G401 (cell line): ENCODE results near the gene GK2. TPM values are rescaled to one million over a fixed set of nuclear protein-coding genes. Genes with fewer than 3 reads are reported as not detected.

Source experiments
- DNase-seq: peaks from one replicate; pipeline ENCODE4 v3.0.0-alpha.2; 2015; ENCODE audit warnings: low spot score
- in situ Hi-C: cut with HindIII; loops from 2 replicates; pipeline ENCODE4 v1.10.0; 2016; ENCODE audit warnings: low sequenced_read_pairs, mixed read lengths
- total RNA-seq: library from RNA; depleted of rRNA; stranded (reverse); fragments of >200 nt; shearing (Covaris generic); gene quantifications from 2 replicates; pipeline ENCODE4 v1.2.3, GENCODE V29; 2014; rRNA removed

Gene GK2
- total RNA-seq, 1 experiment from 2014 or later = not detected

- no peak for DNase-seq
- in situ Hi-C loops = no loop called here
Observed at GRCh38 chr4:79396794-79397193, 11.2 kb downstream of the GK2 start.

GRCh38 chr4:79395841-79396240 is 12.2 kb downstream of the GK2 start:
- in situ Hi-C loops = no loop called here
- DNase-seq = peak; percentile 72

GRCh38 chr4:79390890-79391289 is 17.1 kb downstream of the GK2 start:
- DNase-seq = no peak
- in situ Hi-C loops = no loop called here

- DNase-seq = no peak
- in situ Hi-C loops = no loop called here
Observed at GRCh38 chr4:79385641-79386040, 22.4 kb downstream of the GK2 start.

- DNase-seq = no peak
- in situ Hi-C loops = no loop called here
Observed at GRCh38 chr4:79381161-79381560, 26.9 kb downstream of the GK2 start.

- DNase-seq = no peak
- in situ Hi-C loops = no loop called here
Observed at GRCh38 chr4:79370026-79370425, 38.0 kb downstream of the GK2 start.

- no peak for DNase-seq
- in situ Hi-C loops = no loop called here
Observed at GRCh38 chr4:79367096-79367495, 40.9 kb downstream of the GK2 start.

- in situ Hi-C loops = no loop called here
- no peak for DNase-seq
Observed at GRCh38 chr4:79366422-79366821, 41.6 kb downstream of the GK2 start.

GRCh38 chr4:79364061-79364460 is 44.0 kb downstream of the GK2 start:
- in situ Hi-C loops = no loop called here
- no peak for DNase-seq

GRCh38 chr4:79362626-79363025 is 45.4 kb downstream of the GK2 start:
- peak; percentile 25 for DNase-seq
- in situ Hi-C loops = no loop called here

- in situ Hi-C loops = no loop called here
- DNase-seq = no peak
Observed at GRCh38 chr4:79360006-79360405, 48.0 kb downstream of the GK2 start.

- in situ Hi-C loops = no loop called here
- no peak for DNase-seq
Observed at GRCh38 chr4:79358438-79358837, 49.6 kb downstream of the GK2 start.

GRCh38 chr4:79357365-79357764 is 50.7 kb downstream of the GK2 start:
- DNase-seq = no peak
- in situ Hi-C loops = no loop called here

Other genes starting within 250 kb of the GK2 start
- not detected in 2 replicates for gene NAA11, start 82.2 kb downstream of the GK2 start, total RNA-seq